Stimulated activated CD8-positive, alpha-beta memory T cell treated with anti-CD3 and anti-CD28 coated beads, Interleukin-15, amount 100 ng/mL, for 48 hours (primary cell): ENCODE measurements around the gene ELMO1.

Source experiments
- DNase-seq, 2 donors: peaks; one replicate each; pipeline ENCODE4 v3.0.0-alpha.2; 2020; ENCODE audit warnings: low read depth in 2 of 2

The ELMO1 gene

GRCh38 chr7:37448636-37449361, at the start of gene ELMO1:
Gene ELMO1, minus strand, starts transcription at chr7:37448864. Its CDS starts 106,174 bp downstream, at chr7:37342690.
- peak; percentile 66 to 70 for DNase-seq

GRCh38 chr7:37497576-37497975, 48.9 kb upstream of the ELMO1 start:
- DNase-seq: no peak

GRCh38 chr7:37495574-37496184, 47.0 kb upstream of the ELMO1 start:
- no peak for DNase-seq

GRCh38 chr7:37494926-37495325, 46.3 kb upstream of the ELMO1 start:
- no peak for DNase-seq

- DNase-seq: no peak
These were observed 45.1 kb upstream of the ELMO1 start for GRCh38 chr7:37493810-37494209.

GRCh38 chr7:37493123-37493522, 44.5 kb upstream of the ELMO1 start:
- no peak for DNase-seq

- peak in 1 of 2 donors; percentile 0 for DNase-seq
These were observed 43.4 kb upstream of the ELMO1 start for GRCh38 chr7:37491919-37492694.

- no peak for DNase-seq
These were observed 41.0 kb upstream of the ELMO1 start for GRCh38 chr7:37489703-37490102.

- no peak for DNase-seq
These were observed 39.6 kb upstream of the ELMO1 start for GRCh38 chr7:37488163-37488764.

GRCh38 chr7:37484426-37485073, 35.9 kb upstream of the ELMO1 start:
- DNase-seq: no peak

GRCh38 chr7:37483627-37484026, 35.0 kb upstream of the ELMO1 start:
- no peak for DNase-seq

GRCh38 chr7:37482953-37483352, 34.3 kb upstream of the ELMO1 start:
- DNase-seq: no peak

- DNase-seq: no peak
These were observed 33.8 kb upstream of the ELMO1 start for GRCh38 chr7:37482505-37482904.

- no peak for DNase-seq
These were observed 33.1 kb upstream of the ELMO1 start for GRCh38 chr7:37481722-37482288.

- no peak for DNase-seq
These were observed 32.5 kb upstream of the ELMO1 start for GRCh38 chr7:37481154-37481553.

- DNase-seq: no peak
These were observed 31.7 kb upstream of the ELMO1 start for GRCh38 chr7:37480041-37481031.

- no peak for DNase-seq
These were observed 28.3 kb upstream of the ELMO1 start for GRCh38 chr7:37476881-37477450.

GRCh38 chr7:37476428-37476827, 27.8 kb upstream of the ELMO1 start:
- no peak for DNase-seq

GRCh38 chr7:37475646-37476045, 27.0 kb upstream of the ELMO1 start:
- no peak for DNase-seq

GRCh38 chr7:37471619-37472018, 23.0 kb upstream of the ELMO1 start:
- no peak for DNase-seq
